Measurements from ENCODE around the gene AP5Z1.

Gene AP5Z1

GRCh38 chr7:4822677-4823076 lies 47.3 kb downstream of the AP5Z1 start:
- DNase-seq (ENCODE audit: low spot score) = no peak

- no peak for DNase-seq (ENCODE audit: low spot score)
Measured at GRCh38 chr7:4823441-4824119, 48.2 kb downstream of the AP5Z1 start.

DNA sequence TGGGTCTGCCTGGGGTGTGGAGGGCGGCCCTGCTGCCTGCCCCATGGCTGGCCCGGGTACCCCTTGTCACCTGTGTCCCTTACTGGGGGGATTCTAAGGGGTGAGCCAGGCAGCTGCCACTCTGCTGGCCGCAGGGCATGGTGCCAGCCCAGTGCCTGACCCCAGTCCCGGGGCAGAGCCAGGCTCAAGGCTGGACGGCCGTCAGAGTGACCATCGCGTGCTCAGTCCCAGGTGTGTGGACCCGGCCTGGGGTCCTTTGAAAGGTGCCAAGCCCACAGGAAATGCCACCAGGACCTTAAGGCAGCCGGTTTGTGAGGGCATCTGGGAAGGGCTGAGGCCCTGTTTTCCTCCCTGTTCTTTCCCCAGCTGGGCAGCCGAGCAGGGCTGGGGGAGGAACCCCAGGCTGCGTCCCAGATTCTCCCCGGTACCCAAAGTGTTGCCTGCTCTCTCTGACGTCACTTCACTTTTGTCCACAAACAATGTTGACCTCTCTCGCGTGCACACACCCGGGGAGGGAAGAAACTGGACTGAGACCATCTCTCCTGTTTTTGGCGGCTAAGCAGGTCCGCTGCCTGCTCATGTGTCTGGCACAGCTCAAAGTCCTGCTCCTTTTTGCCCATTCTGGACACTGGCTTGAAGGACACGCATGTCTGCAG lies 48.8 kb downstream of the AP5Z1 start:
- DNase-seq (ENCODE audit: low spot score) = no peak

GRCh38 chr7:4825081-4825480 lies 49.7 kb downstream of the AP5Z1 start:
- no peak for DNase-seq (ENCODE audit: low spot score)

GRCh38 chr7:4828720-4829383 lies 53.4 kb downstream of the AP5Z1 start:
- DNase-seq (ENCODE audit: low spot score) = no peak

- peak; percentile 53 for DNase-seq (ENCODE audit: low spot score)
Measured at GRCh38 chr7:4830176-4830575, 54.8 kb downstream of the AP5Z1 start.

- DNase-seq (ENCODE audit: low spot score) = no peak
Measured at GRCh38 chr7:4831723-4832495, 56.5 kb downstream of the AP5Z1 start.

DNA sequence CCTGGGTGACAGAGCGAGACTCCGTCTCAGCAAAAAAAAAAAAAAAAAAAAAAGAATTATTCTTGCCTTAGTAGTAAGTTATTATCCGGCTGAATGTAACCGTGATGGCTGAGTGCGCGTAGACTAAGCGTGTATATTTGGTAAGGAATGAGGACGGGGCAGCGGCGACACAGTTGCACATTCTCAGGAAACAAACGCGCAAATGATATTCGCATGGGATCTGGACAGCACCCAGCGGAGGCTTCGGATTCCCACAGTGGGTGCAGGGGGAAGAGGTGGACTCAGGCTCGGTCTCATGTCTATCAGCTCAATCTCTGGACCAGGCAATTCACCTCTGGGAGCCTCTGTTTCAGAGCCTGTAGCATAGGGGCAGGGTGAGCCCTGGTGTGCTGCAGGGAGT lies 57.3 kb downstream of the AP5Z1 start:
- DNase-seq (ENCODE audit: low spot score) = no peak

GRCh38 chr7:4833176-4833575 lies 57.8 kb downstream of the AP5Z1 start:
- no peak for DNase-seq (ENCODE audit: low spot score)

DNA sequence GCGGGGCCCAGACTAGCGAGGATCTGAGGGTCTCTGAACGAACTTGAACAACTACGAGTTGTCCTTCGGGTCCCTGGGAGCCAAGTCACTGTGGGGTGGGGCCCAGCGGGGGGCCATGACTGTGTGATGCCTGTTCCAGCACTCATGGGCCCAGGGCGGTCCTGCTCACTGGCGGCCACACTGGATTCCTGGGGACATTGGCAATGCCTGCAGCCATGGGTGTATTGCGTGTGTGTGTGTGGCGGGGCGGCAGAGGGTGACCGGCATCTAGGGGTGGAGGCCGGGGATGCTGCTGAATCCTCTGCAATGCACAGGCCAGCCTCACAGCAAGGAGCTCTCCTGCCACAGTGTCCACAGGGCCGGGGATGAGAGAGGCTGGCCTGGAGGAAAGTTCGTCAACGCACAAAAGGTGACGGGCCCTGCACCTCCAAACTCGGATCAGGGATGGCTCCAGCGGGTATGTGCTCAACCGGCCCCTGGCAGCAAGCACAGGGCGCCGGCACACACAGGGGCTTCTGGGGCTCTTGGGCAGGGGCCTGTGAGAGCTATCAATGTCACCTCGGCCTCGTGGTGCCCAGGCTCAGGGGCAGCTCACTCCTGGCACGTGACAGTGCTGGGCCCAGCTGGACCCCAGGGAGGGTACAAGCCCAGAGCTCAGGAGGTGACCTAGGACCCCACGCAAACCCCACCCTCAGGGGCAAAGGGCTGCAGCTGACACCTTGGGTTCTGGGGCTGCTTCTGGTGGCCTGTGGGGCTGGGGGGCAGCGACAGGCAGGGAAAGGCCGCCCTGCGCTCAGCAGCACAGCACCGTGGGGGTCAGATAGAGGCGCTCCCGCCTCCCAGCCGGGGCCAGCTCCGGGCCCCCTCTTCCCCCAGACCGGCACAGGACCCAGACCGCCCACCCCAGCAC lies 58.5 kb downstream of the AP5Z1 start:
- DNase-seq (ENCODE audit: low spot score) = no peak

GRCh38 chr7:4834601-4835397 lies 59.4 kb downstream of the AP5Z1 start:
- DNase-seq (ENCODE audit: low spot score) = no peak

GRCh38 chr7:4835398-4836205 lies 60.2 kb downstream of the AP5Z1 start:
- DNase-seq (ENCODE audit: low spot score) = no peak

DNA sequence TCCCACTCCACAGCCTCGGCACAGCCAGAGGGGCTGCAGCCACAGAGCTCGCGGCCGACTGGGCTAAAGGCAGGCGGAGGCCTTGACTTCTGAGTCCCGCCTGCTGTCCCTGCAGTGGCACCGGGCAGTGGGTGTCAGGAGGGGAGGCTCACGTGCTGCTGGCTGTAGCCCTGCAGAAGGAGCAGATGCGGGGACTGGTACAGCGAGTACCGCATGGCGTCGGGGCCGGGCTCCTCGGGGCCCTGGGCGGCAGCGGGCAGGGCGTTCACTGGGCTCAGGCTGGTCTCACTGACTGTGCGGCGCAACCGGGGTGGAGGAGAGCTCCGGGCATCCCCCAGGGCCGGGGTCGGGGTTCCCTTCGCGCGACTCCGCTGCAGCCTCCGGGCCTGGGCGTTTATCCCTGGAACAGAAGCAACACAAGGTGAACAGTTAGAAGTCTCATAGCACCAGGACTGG lies 60.8 kb downstream of the AP5Z1 start:
- DNase-seq (ENCODE audit: low spot score) = no peak

DNA sequence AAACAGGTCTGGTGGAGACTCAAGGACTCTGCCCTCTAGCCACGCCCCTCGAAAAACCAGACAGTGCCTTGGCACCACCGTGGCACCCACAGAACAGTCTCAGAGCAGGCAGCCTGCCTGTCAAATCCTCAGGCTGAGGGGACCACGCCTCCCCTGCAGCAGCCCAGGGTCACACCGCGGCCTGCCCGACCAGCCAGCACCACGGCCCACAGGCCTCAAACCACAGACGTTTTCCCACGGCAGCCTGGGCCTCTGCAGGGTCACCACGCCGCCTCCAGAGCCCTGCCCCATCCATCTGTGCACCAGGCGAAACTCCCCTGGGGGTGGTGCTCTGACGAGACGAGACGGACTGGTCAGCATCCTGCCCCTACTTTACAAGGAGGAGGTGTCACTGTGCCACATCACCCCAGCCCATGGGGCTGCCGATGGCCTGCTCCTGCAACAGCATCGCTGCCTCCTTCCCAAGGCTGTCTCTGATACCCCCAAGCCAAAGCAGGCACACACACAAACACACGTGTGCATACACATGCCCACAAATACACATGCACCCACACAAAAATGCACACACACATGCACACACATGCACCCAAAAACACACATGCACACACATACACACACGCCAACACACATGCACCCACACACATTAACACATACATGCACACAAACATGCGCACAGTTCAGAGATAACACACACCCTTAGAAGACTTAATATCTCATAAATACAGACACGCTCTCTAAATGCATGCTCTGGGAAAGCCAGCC lies 61.8 kb downstream of the AP5Z1 start:
- no peak for DNase-seq (ENCODE audit: low spot score)

- DNase-seq (ENCODE audit: low spot score) = no peak
Measured at GRCh38 chr7:4837803-4838625, 62.6 kb downstream of the AP5Z1 start.

- no peak for DNase-seq (ENCODE audit: low spot score)
Measured at GRCh38 chr7:4838626-4839334, 63.4 kb downstream of the AP5Z1 start.

- no peak for DNase-seq (ENCODE audit: low spot score)
Measured at GRCh38 chr7:4840079-4840501, 64.7 kb downstream of the AP5Z1 start.

Data from SW480 (cell line).